WERI-Rb-1 (cell line): ENCODE measurements around the gene TBC1D2B.
"Not testable (repeated sequence)": the region's sequence is repeated elsewhere in the genome, so short reads cannot be mapped to it uniquely, and the experiment has no call there.

ENCODE experiments used
- DNase-seq: peaks from one replicate; pipeline ENCODE4 v3.0.0-alpha.2; 2020
- H3K27ac ChIP-seq: fragments of 250-450 bp; sonication (Bioruptor Pico); 2 replicates; pipeline ENCODE4 v1.5.1; 2020; ENCODE audit warnings: mild to moderate bottlenecking, moderate library complexity
- H3K27me3 ChIP-seq: fragments of 250-450 bp; sonication (Bioruptor Pico); 2 replicates; pipeline ENCODE4 v1.5.1; 2021; ENCODE audit warnings: mild to moderate bottlenecking, low read depth, moderate library complexity; ENCODE audit not compliant: insufficient read depth, severe bottlenecking
- H3K36me3 ChIP-seq: fragments of 250-450 bp; sonication (Bioruptor Pico); 2 replicates; pipeline ENCODE4 v1.5.1; 2020; ENCODE audit warnings: mild to moderate bottlenecking, moderate library complexity
- H3K4me3 ChIP-seq: 2 replicates; pipeline ENCODE4 v1.5.1; 2011; ENCODE audit warnings: low read depth, mild to moderate bottlenecking, control low read depth, low read length
- H3K9me3 ChIP-seq: fragments of 250-450 bp; sonication (Bioruptor Pico); 2 replicates; pipeline ENCODE4 v1.5.1; 2021; ENCODE audit warnings: mild to moderate bottlenecking, moderate library complexity; ENCODE audit not compliant: severe bottlenecking
- TF ChIP-seq, protein P1 (sequence below): IDR thresholded peaks from 2 replicates; pipeline ENCODE4 v1.5.1; 2011; ENCODE audit warnings: low read depth, mild to moderate bottlenecking, control low read depth, inconsistent platforms, low read length

The TBC1D2B gene

DNA sequence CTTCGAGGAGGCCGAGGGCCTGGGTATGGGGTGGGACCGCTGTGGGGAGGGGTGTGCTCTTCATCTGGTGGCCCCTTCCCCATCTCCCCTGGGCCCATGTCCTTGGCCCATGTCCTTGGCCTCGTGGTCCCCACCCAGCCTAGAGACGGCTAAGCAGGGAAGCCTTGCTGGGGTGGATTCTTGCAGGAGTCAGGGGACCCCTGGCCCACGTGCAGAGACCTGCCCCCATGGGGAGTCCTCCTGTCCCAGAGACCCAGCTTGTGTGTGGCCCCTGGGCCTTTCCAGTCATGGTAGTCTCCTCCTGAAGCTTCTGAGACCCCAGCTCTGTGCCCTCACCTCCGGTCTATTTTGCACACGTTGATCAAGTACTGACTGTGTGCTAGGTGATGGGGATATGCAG lies 97.4 kb downstream of the TBC1D2B start:
- no peak for DNase-seq
- Histone ChIP-seq H3K27me3 (no peaks in the 10 kb centered on the region), H3K36me3 (no peaks in the 10 kb centered on the region), H3K4me3 (no peak overlapping the region), H3K9me3 (no peaks in the 10 kb centered on the region), H3K27ac (no peak overlapping the region)
- TF ChIP-seq, protein P1, sequence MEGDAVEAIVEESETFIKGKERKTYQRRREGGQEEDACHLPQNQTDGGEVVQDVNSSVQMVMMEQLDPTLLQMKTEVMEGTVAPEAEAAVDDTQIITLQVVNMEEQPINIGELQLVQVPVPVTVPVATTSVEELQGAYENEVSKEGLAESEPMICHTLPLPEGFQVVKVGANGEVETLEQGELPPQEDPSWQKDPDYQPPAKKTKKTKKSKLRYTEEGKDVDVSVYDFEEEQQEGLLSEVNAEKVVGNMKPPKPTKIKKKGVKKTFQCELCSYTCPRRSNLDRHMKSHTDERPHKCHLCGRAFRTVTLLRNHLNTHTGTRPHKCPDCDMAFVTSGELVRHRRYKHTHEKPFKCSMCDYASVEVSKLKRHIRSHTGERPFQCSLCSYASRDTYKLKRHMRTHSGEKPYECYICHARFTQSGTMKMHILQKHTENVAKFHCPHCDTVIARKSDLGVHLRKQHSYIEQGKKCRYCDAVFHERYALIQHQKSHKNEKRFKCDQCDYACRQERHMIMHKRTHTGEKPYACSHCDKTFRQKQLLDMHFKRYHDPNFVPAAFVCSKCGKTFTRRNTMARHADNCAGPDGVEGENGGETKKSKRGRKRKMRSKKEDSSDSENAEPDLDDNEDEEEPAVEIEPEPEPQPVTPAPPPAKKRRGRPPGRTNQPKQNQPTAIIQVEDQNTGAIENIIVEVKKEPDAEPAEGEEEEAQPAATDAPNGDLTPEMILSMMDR: no peak

- not testable (repeated sequence) for H3K9me3 ChIP-seq, H3K27me3 ChIP-seq, H3K4me3 ChIP-seq, DNase-seq, H3K36me3 ChIP-seq, H3K27ac ChIP-seq
Measured at GRCh38 chr15:77979157-77979556, 98.4 kb downstream of the TBC1D2B start.

- not testable (repeated sequence) for DNase-seq, H3K4me3 ChIP-seq
Measured at GRCh38 chr15:77978759-77979145, 98.8 kb downstream of the TBC1D2B start.

GRCh38 chr15:77977903-77978758 lies 99.4 kb downstream of the TBC1D2B start:
- H3K9me3 ChIP-seq, H3K4me3 ChIP-seq, H3K27ac ChIP-seq, H3K36me3 ChIP-seq, H3K27me3 ChIP-seq, DNase-seq: not testable (repeated sequence)

More at GRCh38 chr15:77978759-77979145, 98.8 kb downstream of the TBC1D2B start:
- H3K36me3 ChIP-seq, H3K27ac ChIP-seq, H3K9me3 ChIP-seq, H3K27me3 ChIP-seq: not testable (repeated sequence)

DNA sequence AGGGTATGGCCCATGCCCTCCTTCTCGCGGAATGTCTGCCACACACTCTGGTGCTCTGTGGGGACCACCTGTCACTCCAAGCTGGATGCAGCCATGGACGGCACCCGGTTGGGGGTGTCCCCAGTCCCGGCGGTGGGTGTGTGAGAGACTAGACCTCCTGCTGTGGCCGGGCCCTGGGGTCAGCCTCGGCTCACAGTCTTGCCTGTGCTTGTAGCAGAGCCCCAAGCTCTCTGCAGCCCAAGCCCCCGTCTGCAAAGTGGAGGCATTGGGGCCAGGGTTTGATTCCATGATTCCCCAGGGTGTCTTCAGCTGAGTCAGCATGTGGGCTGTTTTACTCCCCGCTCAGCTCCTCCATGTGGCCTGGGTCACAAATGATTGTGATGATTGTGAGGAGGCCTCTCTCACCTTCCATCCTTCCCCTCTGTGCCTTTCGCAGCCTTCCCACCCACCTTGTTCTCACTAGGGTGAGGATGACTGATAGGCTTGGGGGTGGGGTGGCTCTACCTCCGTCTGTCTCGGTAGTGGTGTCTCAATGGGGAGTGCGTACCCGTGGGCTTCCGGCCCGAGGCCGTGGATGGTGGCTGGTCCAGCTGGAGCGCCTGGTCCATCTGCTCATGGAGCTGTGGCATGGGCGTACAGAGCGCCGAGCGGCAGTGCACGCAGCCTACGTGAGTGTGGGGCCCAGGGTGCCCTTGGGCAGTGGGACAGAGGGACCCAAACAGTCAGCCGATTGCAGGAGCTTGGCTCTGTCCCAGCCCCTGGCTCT lies 100.6 kb downstream of the TBC1D2B start:
- not testable (repeated sequence) for H3K4me3 ChIP-seq, H3K36me3 ChIP-seq, H3K27ac ChIP-seq, H3K9me3 ChIP-seq, H3K27me3 ChIP-seq, DNase-seq

- not testable (repeated sequence) for H3K27ac ChIP-seq, H3K27me3 ChIP-seq, DNase-seq, H3K9me3 ChIP-seq, H3K36me3 ChIP-seq, H3K4me3 ChIP-seq
Measured at GRCh38 chr15:77976095-77976450, 101.4 kb downstream of the TBC1D2B start.

DNA sequence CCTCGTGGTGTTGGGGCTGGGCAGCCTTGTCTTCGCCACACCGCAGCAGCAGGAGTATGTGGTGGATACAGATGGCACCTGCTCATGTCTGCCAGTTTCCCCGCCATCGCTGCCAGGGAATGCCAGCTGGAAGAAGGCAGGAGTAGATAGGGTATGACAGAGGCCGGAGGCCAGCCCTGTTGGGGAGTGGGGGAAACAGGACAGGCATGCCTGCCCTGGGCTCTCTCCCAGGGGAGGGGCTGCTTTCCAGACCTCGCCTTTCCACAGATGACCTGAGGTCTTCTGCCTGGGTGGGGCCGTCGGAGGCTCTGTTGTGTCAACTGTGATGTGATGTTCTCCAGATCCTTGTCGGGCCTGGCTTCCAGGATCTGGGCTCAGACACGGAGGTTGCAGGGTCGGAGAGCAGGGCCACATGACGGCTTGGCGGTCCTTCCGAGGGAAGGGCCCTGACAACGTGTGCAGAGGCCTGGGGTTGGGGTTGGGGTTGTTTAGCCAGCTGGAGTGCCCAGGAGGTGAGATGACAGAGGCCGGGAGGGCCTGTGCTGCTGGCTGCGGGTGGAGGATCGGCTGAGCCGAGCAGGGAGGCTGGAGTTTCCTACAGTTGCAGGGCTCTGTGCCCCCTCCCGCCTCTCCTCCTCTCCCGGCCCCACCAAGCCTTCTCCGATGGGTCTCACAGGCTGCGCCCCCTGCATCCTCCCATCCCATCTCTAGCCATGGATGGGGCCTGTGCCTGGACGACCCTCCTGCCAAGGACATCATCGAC lies 102.0 kb downstream of the TBC1D2B start:
- TF ChIP-seq, protein P1: no peak
- H3K27me3 ChIP-seq: no peaks in the 10 kb centered on the region
- H3K36me3 ChIP-seq: no peaks in the 10 kb centered on the region
- H3K9me3 ChIP-seq: no peaks in the 10 kb centered on the region
- H3K4me3 ChIP-seq: no peak overlapping the region
- no peak overlapping the region for H3K27ac ChIP-seq
- DNase-seq: no peak
